ENCODE data around the gene CXCR6.
A peak's percentile ranks its signal among the peaks of the same experiment; 100 is the strongest.

The CXCR6 gene

DNA sequence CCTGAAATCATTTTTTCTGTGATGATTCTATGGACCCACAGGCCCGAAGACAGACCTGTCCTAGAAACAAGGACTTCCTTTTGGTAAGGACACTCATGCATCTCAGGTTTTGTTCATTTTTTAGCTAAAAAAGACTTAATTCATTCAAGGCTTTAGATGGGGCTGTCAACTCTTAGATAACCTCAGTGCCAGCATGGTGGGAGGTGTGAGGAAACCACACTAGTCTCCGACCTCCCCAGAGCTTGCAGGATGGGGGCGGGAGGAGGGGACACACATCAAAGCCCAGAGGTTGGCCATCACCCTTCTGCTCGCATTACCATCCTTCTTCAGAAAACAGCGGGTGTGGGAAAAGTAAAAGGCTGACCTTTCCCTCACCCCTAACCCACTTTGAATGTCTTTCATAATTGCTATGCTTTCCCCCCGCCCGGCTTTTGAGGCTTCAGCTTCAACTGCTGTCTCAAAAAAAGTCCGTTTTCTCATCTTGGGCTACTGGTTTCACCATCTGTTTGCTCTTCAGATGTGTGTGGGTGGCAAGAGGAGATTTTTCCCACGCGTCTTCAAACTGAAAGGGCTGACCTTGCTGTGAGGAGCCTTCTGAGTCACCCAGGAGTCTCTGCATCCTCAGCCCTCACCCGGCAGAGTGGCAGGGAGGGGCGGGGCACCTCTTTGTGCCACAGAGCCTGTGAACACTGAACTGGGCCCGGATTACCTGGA, 27.6 kb upstream of the CXCR6 start:
- H3K9me3 Mint-ChIP-seq: no peaks in the 10 kb centered on the region
- H3K27me3 Mint-ChIP-seq (ENCODE audit: low read depth, poor library complexity): no peaks in the 10 kb centered on the region
- peaks cover 30% of the 10 kb centered on the region for H3K4me1 Mint-ChIP-seq
- peak overlapping the region; percentile 40 for H3K27ac Mint-ChIP-seq
- TF ChIP-seq, protein P1, sequence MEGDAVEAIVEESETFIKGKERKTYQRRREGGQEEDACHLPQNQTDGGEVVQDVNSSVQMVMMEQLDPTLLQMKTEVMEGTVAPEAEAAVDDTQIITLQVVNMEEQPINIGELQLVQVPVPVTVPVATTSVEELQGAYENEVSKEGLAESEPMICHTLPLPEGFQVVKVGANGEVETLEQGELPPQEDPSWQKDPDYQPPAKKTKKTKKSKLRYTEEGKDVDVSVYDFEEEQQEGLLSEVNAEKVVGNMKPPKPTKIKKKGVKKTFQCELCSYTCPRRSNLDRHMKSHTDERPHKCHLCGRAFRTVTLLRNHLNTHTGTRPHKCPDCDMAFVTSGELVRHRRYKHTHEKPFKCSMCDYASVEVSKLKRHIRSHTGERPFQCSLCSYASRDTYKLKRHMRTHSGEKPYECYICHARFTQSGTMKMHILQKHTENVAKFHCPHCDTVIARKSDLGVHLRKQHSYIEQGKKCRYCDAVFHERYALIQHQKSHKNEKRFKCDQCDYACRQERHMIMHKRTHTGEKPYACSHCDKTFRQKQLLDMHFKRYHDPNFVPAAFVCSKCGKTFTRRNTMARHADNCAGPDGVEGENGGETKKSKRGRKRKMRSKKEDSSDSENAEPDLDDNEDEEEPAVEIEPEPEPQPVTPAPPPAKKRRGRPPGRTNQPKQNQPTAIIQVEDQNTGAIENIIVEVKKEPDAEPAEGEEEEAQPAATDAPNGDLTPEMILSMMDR (IDR thresholded peaks at IDR 0.05): no peak
- H3K4me3 Mint-ChIP-seq: peak overlapping the region; percentile 9
- no peak for DNase-seq
- peaks cover 18% of the 10 kb centered on the region for H3K36me3 Mint-ChIP-seq (ENCODE audit: low read depth)

DNA sequence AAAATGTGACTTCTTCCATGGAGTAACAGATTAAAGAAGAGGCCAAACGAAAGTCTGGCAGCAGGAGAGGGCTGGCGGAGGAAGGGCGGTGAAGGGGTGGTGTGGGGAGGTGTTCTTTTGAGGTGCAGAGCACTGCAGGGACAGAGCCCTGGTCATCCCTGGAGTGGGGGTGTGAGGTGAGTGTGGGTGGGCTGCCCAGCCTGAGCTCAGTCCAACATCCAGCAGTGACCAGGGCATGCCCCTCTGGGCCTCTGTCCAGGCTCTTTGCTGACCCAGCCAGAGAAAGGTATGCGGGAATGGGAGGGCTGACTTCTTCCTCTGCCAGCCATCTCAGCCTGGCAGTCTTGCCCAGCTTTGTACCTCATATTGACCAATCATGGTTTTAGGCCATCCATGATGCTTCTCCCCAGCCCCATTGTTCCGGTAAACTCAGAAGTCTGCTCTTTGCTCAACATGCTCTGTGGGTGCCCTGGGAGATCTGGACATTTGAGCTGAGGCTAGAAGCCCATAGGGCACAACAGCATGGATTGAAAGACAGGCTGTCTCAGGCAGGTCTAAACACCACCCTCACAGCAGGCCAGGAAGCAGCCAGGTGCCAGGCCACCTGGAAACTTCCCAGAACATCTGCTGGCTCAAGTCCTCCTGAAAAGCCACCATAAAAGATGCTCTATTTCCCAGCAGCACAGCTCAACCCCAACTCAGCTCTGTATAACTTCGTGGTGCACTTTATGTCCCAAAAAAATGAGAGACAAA, 25.9 kb upstream of the CXCR6 start:
- Mint-ChIP-seq H3K36me3 (ENCODE audit: low read depth) (peaks cover 18% of the 10 kb centered on the region), H3K27ac (no peak overlapping the region), H3K4me1 (peaks cover 30% of the 10 kb centered on the region), H3K27me3 (ENCODE audit: low read depth, poor library complexity) (no peaks in the 10 kb centered on the region), H3K4me3 (no peak overlapping the region), H3K9me3 (no peaks in the 10 kb centered on the region)
- no peak for DNase-seq
- TF ChIP-seq, protein P1 (IDR thresholded peaks at IDR 0.05): no peak

DNA sequence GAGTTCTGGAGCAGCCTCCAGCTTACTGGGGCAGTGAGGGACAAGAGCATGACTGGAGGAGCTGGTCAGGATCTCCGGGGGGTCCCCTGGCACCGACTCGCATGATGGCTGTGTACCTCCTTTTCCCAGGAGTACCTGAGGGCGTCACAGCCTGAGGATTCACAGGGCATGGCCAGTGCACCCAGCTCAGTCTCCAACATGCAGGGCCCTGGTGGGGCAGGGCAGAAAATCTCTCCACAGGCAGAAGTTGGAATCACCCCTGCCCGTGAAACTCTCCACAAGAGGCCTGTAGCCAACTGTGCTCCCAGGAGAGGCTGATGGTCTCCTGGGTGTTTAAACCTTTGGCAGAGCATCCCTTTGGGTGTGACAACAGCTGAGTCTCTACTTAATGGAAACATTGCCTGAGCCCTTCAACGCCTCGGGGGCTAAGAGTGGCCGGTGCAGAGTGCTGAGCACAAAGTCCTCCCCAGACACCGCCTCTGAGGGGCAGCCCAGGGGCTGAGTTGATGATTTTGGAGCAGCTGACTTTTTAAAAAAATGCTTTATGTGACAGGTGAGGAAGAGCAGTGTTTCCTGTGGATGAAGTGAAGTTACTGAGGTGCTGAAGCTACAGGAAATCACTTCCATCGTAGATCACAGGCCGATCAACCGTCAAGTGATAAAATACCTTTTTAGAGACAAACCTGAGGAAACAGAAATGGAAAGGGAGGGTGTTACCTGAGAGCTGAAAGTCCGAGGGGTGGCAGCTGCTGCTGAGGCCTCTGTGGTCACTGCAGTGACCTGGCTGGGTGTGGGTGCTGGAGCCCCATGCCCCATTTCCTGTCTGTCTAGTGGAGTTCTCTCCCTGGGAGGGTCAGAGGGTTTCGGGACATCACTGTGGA, 21.9 kb upstream of the CXCR6 start:
- peaks cover 40% of the 10 kb centered on the region for H3K36me3 Mint-ChIP-seq (ENCODE audit: low read depth)
- DNase-seq: no peak
- TF ChIP-seq, protein P1 (IDR thresholded peaks at IDR 0.05): no peak
- no peak overlapping the region for H3K27ac Mint-ChIP-seq
- H3K4me1 Mint-ChIP-seq: peaks cover 12% of the 10 kb centered on the region
- H3K27me3 Mint-ChIP-seq (ENCODE audit: low read depth, poor library complexity): peaks cover 7% of the 10 kb centered on the region
- no peaks in the 10 kb centered on the region for H3K9me3 Mint-ChIP-seq
- H3K4me3 Mint-ChIP-seq: no peak overlapping the region

DNA sequence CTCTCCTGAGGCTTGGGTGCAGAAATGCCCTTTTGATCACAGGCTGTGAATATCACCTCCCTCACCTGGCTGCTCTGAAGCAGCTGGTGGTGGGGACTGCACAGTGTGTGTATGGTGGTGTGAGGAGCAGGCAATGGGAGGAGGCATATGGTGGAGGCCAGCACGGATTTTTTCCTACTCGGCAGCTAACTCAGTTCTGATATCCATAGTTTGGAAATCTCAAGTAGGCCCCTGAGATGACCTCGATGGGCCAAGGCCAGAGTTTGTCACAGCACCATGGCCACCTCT, 21.3 kb upstream of the CXCR6 start:
- Mint-ChIP-seq H3K4me3 (no peak overlapping the region), H3K4me1 (peaks cover 7% of the 10 kb centered on the region), H3K27ac (no peak overlapping the region), H3K27me3 (ENCODE audit: low read depth, poor library complexity) (peaks cover 8% of the 10 kb centered on the region), H3K36me3 (ENCODE audit: low read depth) (peaks cover 46% of the 10 kb centered on the region), H3K9me3 (no peaks in the 10 kb centered on the region)
- TF ChIP-seq, protein P1 (IDR thresholded peaks at IDR 0.05): no peak
- no peak for DNase-seq

DNA sequence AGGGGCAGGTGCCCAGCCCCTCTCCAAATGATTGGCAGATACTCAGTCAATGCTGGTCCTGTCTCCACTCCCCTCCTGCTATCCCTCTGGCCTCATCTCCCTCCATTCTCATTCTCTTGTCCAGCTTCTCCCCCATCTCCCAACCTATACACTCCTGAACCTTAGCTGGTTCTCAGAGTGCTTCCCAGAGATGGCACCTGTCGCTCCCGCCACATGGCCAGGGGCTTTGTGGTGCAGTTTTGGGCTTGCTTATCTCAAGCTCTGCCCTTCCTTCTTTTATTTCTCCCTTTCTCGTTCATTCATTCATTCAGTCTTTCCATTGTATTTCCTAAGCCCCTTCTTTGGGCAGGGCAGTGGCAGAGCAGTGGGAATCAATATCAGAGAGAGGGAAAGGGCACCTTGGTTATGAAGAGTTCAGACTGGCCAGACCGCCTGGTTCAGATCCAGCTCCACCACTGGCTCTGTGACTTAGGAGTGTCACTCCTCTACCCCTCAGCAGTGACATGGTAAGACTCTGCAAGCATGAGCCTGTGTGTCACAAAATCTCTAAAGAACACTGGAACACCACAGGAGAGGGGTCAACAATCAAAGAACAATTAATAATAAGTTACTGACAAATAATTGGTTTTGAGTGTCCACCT, 20.2 kb upstream of the CXCR6 start:
- no peaks in the 10 kb centered on the region for H3K4me1 Mint-ChIP-seq
- TF ChIP-seq, protein P1 (IDR thresholded peaks at IDR 0.05): no peak
- peak overlapping the region; percentile 84 for H3K27ac Mint-ChIP-seq
- no peaks in the 10 kb centered on the region for H3K9me3 Mint-ChIP-seq
- H3K36me3 Mint-ChIP-seq (ENCODE audit: low read depth): peaks cover 57% of the 10 kb centered on the region
- peaks cover 8% of the 10 kb centered on the region for H3K27me3 Mint-ChIP-seq (ENCODE audit: low read depth, poor library complexity)
- DNase-seq: no peak
- H3K4me3 Mint-ChIP-seq: no peak overlapping the region
